ENCODE measurements around the gene GET4. TPM values are rescaled to one million over a fixed set of nuclear protein-coding genes. Genes with fewer than 3 reads are reported as not detected.

Gene GET4
- total RNA-seq, 6 experiments from 2014 or later: 21.3 to 26.3 (median 25.5) TPM

GRCh38 chr7:902996-903395, 26.6 kb downstream of the GET4 start:
- Mint-ChIP-seq H3K27ac (no peak overlapping the region), H3K36me3 (ENCODE audit: low read depth) (no peaks in the 10 kb centered on the region), H3K4me1 (ENCODE audit: low read depth) (no peaks in the 10 kb centered on the region), H3K9me3 (no peaks in the 10 kb centered on the region), H3K27me3 (ENCODE audit: insufficient read depth) (peaks cover 3% of the 10 kb centered on the region), H3K4me3 (no peak overlapping the region)
- DNase-seq: no peak
- TF ChIP-seq CTCF (IDR thresholded peaks at IDR 0.05): no peak

GRCh38 chr7:903921-904755, 27.8 kb downstream of the GET4 start:
- DNase-seq: no peak
- no peak for TF ChIP-seq CTCF (IDR thresholded peaks at IDR 0.05)
- Mint-ChIP-seq H3K4me1 (ENCODE audit: low read depth) (no peaks in the 10 kb centered on the region), H3K27me3 (ENCODE audit: insufficient read depth) (peaks cover 3% of the 10 kb centered on the region), H3K36me3 (ENCODE audit: low read depth) (no peaks in the 10 kb centered on the region), H3K9me3 (no peaks in the 10 kb centered on the region), H3K27ac (no peak overlapping the region), H3K4me3 (no peak overlapping the region)

GRCh38 chr7:904847-905246, 28.5 kb downstream of the GET4 start:
- Mint-ChIP-seq H3K4me3 (peak overlapping the region; percentile 52; the same call in 1 of the 2 replicates), H3K4me1 (ENCODE audit: low read depth) (no peaks in the 10 kb centered on the region), H3K36me3 (ENCODE audit: low read depth) (no peaks in the 10 kb centered on the region), H3K9me3 (no peaks in the 10 kb centered on the region), H3K27me3 (ENCODE audit: insufficient read depth) (peaks cover 3% of the 10 kb centered on the region), H3K27ac (peak overlapping the region; percentile 52; the same call in 1 of the 2 replicates)
- no peak for TF ChIP-seq CTCF (IDR thresholded peaks at IDR 0.05)
- no peak for DNase-seq

GRCh38 chr7:906776-907157, 30.4 kb downstream of the GET4 start:
- no peaks in the 10 kb centered on the region for H3K36me3 Mint-ChIP-seq (ENCODE audit: low read depth)
- no peak for DNase-seq

GRCh38 chr7:907158-907980, 31.0 kb downstream of the GET4 start:
- H3K4me3 Mint-ChIP-seq: no peak overlapping the region
- H3K27ac Mint-ChIP-seq: no peak overlapping the region
- H3K27me3 Mint-ChIP-seq (ENCODE audit: insufficient read depth): peaks cover 3% of the 10 kb centered on the region
- DNase-seq: peak; percentile 9
- H3K9me3 Mint-ChIP-seq: no peaks in the 10 kb centered on the region
- H3K4me1 Mint-ChIP-seq (ENCODE audit: low read depth): no peaks in the 10 kb centered on the region
- TF ChIP-seq CTCF (IDR thresholded peaks at IDR 0.05): no peak
- H3K36me3 Mint-ChIP-seq (ENCODE audit: low read depth): no peaks in the 10 kb centered on the region

More at GRCh38 chr7:906776-907157, 30.4 kb downstream of the GET4 start:
- Mint-ChIP-seq H3K27me3 (ENCODE audit: insufficient read depth) (peaks cover 3% of the 10 kb centered on the region), H3K4me1 (ENCODE audit: low read depth) (no peaks in the 10 kb centered on the region), H3K4me3 (no peak overlapping the region), H3K27ac (no peak overlapping the region), H3K9me3 (no peaks in the 10 kb centered on the region)
- TF ChIP-seq CTCF (IDR thresholded peaks at IDR 0.05): no peak

Measured in HFFc6 (cell line).